Suprapubic skin (tissue), 4 donors: ENCODE results near the gene KRT75.

Experiments used
- EP300 ChIP-seq: sonication (generic); formaldehyde crosslinking; IDR thresholded peaks from one replicate; pipeline ENCODE4 v1.6.1; 2017; ENCODE audit warnings: antibody characterized with exemption
- POLR2A ChIP-seq, 2 donors: fragments of 450-650 bp; IDR thresholded peaks; one replicate each; pipeline ENCODE4 v1.6.1; 2017; ENCODE audit warnings: antibody characterized with exemption in 2 of 2, mild to moderate bottlenecking in 2 of 2, moderate library complexity in 2 of 2
- POLR2AphosphoS5 ChIP-seq, 3 donors: sonication (generic); formaldehyde crosslinking; IDR thresholded peaks; one replicate each; pipeline ENCODE4 v1.6.1; 2017; ENCODE audit warnings: antibody characterized with exemption in 3 of 3
- TF ChIP-seq, protein P1 (sequence below), 2 donors: fragments of 200-600 bp in 1 of 2; fragments of 450-650 bp in 1 of 2; sonication (generic) in 1 of 2; IDR thresholded peaks; one replicate each; pipeline ENCODE4 v1.5.1; 2016 to 2019; ENCODE audit warnings: antibody characterized with exemption in 2 of 2, mild to moderate bottlenecking in 1 of 2, moderate library complexity in 1 of 2

DNA sequence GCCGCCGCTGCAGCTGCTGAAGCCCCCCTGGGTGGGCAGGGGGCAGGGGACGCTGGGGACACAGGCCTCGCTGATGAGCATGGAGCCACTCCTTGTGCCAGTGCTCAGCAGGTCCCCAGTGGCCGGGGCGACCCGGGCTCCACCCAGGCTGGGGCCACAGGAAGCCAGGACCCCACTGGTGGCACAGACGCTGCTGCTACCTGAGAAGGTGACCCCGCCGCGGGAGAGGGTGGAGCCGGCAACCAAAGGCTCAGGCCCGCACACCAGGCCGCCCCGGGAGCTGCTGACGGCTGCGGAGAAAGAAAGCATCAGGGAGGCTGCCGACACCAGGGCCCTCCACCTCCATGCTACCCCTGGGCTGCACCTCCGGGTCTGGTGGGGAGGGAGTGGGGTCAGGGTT, 56.1 kb downstream of the KRT75 start:
- TF ChIP-seq EP300 (no peak), POLR2A (IDR thresholded peaks at IDR 0.05) (no peak), POLR2AphosphoS5 (IDR thresholded peaks at IDR 0.05) (no peak)
- TF ChIP-seq, protein P1, sequence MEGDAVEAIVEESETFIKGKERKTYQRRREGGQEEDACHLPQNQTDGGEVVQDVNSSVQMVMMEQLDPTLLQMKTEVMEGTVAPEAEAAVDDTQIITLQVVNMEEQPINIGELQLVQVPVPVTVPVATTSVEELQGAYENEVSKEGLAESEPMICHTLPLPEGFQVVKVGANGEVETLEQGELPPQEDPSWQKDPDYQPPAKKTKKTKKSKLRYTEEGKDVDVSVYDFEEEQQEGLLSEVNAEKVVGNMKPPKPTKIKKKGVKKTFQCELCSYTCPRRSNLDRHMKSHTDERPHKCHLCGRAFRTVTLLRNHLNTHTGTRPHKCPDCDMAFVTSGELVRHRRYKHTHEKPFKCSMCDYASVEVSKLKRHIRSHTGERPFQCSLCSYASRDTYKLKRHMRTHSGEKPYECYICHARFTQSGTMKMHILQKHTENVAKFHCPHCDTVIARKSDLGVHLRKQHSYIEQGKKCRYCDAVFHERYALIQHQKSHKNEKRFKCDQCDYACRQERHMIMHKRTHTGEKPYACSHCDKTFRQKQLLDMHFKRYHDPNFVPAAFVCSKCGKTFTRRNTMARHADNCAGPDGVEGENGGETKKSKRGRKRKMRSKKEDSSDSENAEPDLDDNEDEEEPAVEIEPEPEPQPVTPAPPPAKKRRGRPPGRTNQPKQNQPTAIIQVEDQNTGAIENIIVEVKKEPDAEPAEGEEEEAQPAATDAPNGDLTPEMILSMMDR (IDR thresholded peaks at IDR 0.05) = no peak
